Ovary (tissue), 9 donors: ENCODE measurements around the gene WFDC12. TPM values are rescaled to one million over a fixed set of nuclear protein-coding genes. Genes with fewer than 3 reads are reported as not detected.

Experiments
- DNase-seq, 5 donors: peaks; one replicate each; pipeline ENCODE4 v3.0.0-alpha.2; 2019 to 2020
- H3K27ac ChIP-seq, 2 donors: fragments of 200-600 bp; one replicate each; pipeline versions ENCODE4 v1.5.1 to v1.8.0; 2019 to 2022
- H3K27me3 ChIP-seq: fragments of 200-600 bp; one replicate; pipeline ENCODE4 v1.8.0; 2022
- H3K36me3 ChIP-seq: fragments of 200-600 bp; sonication (generic); one replicate; pipeline ENCODE4 v1.5.1; 2019
- H3K4me1 ChIP-seq: one replicate; pipeline ENCODE4 v1.8.1; 2013; ENCODE audit warnings: mild to moderate bottlenecking, moderate library complexity; ENCODE audit not compliant: insufficient read depth
- H3K4me3 ChIP-seq: fragments of 200-600 bp; sonication (generic); one replicate; pipeline ENCODE4 v1.5.1; 2017
- H3K9me3 ChIP-seq, 2 donors: fragments of 200-600 bp in 1 of 2; sonication (generic) in 1 of 2; one replicate each; pipeline versions ENCODE4 v1.5.1 to v1.8.1; 2013 to 2019; ENCODE audit warnings: mild to moderate bottlenecking in 1 of 2, moderate library complexity in 1 of 2
- CTCF ChIP-seq, 3 donors: fragments of 450-650 bp in 2 of 3; fragments of 200-600 bp in 1 of 3; IDR thresholded peaks; one replicate each; pipeline versions ENCODE4 v1.5.1 to v1.8.0; 2016 to 2022; ENCODE audit warnings: antibody characterized with exemption in 3 of 3, mild to moderate bottlenecking in 1 of 3
- EP300 ChIP-seq: sonication (generic); formaldehyde crosslinking; IDR thresholded peaks from one replicate; pipeline ENCODE4 v1.6.1; 2017; ENCODE audit warnings: antibody characterized with exemption
- POLR2A ChIP-seq: fragments of 450-650 bp; IDR thresholded peaks from one replicate; pipeline ENCODE4 v1.6.1; 2017; ENCODE audit warnings: antibody characterized with exemption, mild to moderate bottlenecking, moderate library complexity
- WGBS, 3 donors: extraction: QIAGEN DNeasy Blood & Tissue Kit in 1 of 3; methylation state at CpG; one replicate each; pipeline versions ENCODE4 v1.1.5 to v1.1.7; 2013 to 2017; 5-methylcytosine and 5-hydroxymethylcytosine counted together
- intact Hi-C, 4 donors: fragments of 100-400 bp; cut with DNase I; formaldehyde crosslinking; loops; one replicate each; pipeline versions ENCODE4 v1.11.0 to v1.15.1; 2022 to 2023
- polyA plus RNA-seq, 2 donors: library from polyadenylated mRNA; stranded (reverse); fragments of 200-250 nt in 1 of 2; fragments of 350-450 nt in 1 of 2; fragmentation: Illumina TruSeq in 1 of 2; extraction: RNeasy Lipid Tissue Mini Kit (QIAGEN cat#74804) in 1 of 2; gene quantifications; one replicate each; pipeline ENCODE4 v1.2.3, GENCODE V29; 2013 to 2014
- total RNA-seq, 7 donors: library from RNA; depleted of rRNA in 2 of 7; stranded (reverse); fragments of >200 nt in 2 of 7; fragmentation: NEBNext Ultra II Directional in 3 of 7; extraction: Animal tissue kit (Norgen Biotek cat#: 25700) in 3 of 7; gene quantifications; one replicate each; pipeline versions ENCODE4 v1.1.0 to v1.2.4, GENCODE V29; 2016 to 2023
- donor health status: DM: no; HTN: no; CAD: no; lungs with moderate emphysema.
- donor health status: DM: no; HTN: no; CAD: no.
- donor health status: Bipolar disorder and iron deficiency.
- donor health status: DM: yes; HTN: yes; CAD: no.
- donor health status: DM: no; HTN: no; CAD: no.
- donor health status: DM: yes; HTN: yes; CAD: no.

Gene WFDC12
- total and polyA plus RNA-seq, 9 donors = not detected

GRCh38 chr20:45087097-45087790 is 37.0 kb downstream of the WFDC12 start:
- WGBS, 3 donors = 88 to 90% (median 89%) methylated on average over 3 of the region's 3 CpGs
- Histone ChIP-seq H3K36me3 (no peaks in the 10 kb centered on the region), H3K27ac (no peak overlapping the region), H3K27me3 (no peaks in the 10 kb centered on the region), H3K4me1 (no peaks in the 10 kb centered on the region), H3K9me3 (no peaks in the 10 kb centered on the region), H3K4me3 (no peak overlapping the region)
- no peak for TF ChIP-seq POLR2A
- no peak for DNase-seq
- intact Hi-C loops = no loop called here

GRCh38 chr20:45085867-45086266 is 38.4 kb downstream of the WFDC12 start:
- intact Hi-C loops = no loop called here
- Histone ChIP-seq H3K4me1 (no peaks in the 10 kb centered on the region), H3K27ac (no peak overlapping the region), H3K4me3 (no peak overlapping the region), H3K9me3 (no peaks in the 10 kb centered on the region), H3K36me3 (no peaks in the 10 kb centered on the region), H3K27me3 (no peaks in the 10 kb centered on the region)
- TF ChIP-seq CTCF (IDR thresholded peaks at IDR 0.05) (no peak), EP300 (no peak), POLR2A (no peak)
- no peak for DNase-seq
- 91 to 100% (median 96%) methylated on average over 1 of the region's 1 CpG for WGBS, 3 donors

GRCh38 chr20:45085289-45085688 is 39.0 kb downstream of the WFDC12 start:
- H3K36me3 ChIP-seq = no peaks in the 10 kb centered on the region
- no peaks in the 10 kb centered on the region for H3K9me3 ChIP-seq
- intact Hi-C loops = no loop called here
- H3K4me3 ChIP-seq = no peak overlapping the region
- H3K4me1 ChIP-seq = no peaks in the 10 kb centered on the region
- no peak for DNase-seq
- H3K27me3 ChIP-seq = no peaks in the 10 kb centered on the region
- TF ChIP-seq EP300 (no peak), POLR2A (no peak), CTCF (IDR thresholded peaks at IDR 0.05) (no peak)
- H3K27ac ChIP-seq = no peak overlapping the region
- WGBS, 3 donors = 73 to 83% (median 76%) methylated on average over 2 of the region's 2 CpGs

GRCh38 chr20:45083127-45083526 is 41.1 kb downstream of the WFDC12 start:
- 97 to 100% (median 100%) methylated on average over 1 of the region's 1 CpG for WGBS, 3 donors
- no peak for DNase-seq
- TF ChIP-seq POLR2A (no peak), EP300 (no peak), CTCF (IDR thresholded peaks at IDR 0.05) (no peak)
- Histone ChIP-seq H3K36me3 (no peaks in the 10 kb centered on the region), H3K4me1 (no peaks in the 10 kb centered on the region), H3K27me3 (no peaks in the 10 kb centered on the region), H3K27ac (no peak overlapping the region), H3K4me3 (no peak overlapping the region), H3K9me3 (no peaks in the 10 kb centered on the region)
- intact Hi-C loops = no loop called here

GRCh38 chr20:45082468-45082867 is 41.8 kb downstream of the WFDC12 start:
- Histone ChIP-seq H3K27ac (no peak overlapping the region), H3K4me1 (no peaks in the 10 kb centered on the region), H3K4me3 (no peak overlapping the region), H3K27me3 (no peaks in the 10 kb centered on the region), H3K9me3 (no peaks in the 10 kb centered on the region), H3K36me3 (no peaks in the 10 kb centered on the region)
- intact Hi-C loops = no loop called here
- DNase-seq = no peak
- no peak for TF ChIP-seq EP300
- no peak for TF ChIP-seq CTCF (IDR thresholded peaks at IDR 0.05)
- TF ChIP-seq POLR2A = no peak
- 95 to 99% (median 98%) methylated on average over 3 of the region's 3 CpGs for WGBS, 3 donors
